A673 (cell line): ENCODE data around the gene OPN3.

Experiments used
- CTCF ChIP-seq: fragments of 300-800, 200-600 bp; sonication (generic); conservative IDR thresholded peaks from 2 replicates; pipeline ENCODE4 v1.5.1; 2017; ENCODE audit warnings: low read depth, mild to moderate bottlenecking, antibody characterized with exemption, low read length, moderate library complexity, mixed read lengths
- EZH2 ChIP-seq: fragments of 200-600 bp; sonication (generic); IDR thresholded peaks from 2 replicates; pipeline ENCODE4 v1.6.1; 2017; ENCODE audit warnings: borderline replicate concordance, low read depth, mild to moderate bottlenecking, mixed read lengths, antibody characterized with exemption, low read length; ENCODE audit not compliant: poor library complexity, severe bottlenecking

DNA sequence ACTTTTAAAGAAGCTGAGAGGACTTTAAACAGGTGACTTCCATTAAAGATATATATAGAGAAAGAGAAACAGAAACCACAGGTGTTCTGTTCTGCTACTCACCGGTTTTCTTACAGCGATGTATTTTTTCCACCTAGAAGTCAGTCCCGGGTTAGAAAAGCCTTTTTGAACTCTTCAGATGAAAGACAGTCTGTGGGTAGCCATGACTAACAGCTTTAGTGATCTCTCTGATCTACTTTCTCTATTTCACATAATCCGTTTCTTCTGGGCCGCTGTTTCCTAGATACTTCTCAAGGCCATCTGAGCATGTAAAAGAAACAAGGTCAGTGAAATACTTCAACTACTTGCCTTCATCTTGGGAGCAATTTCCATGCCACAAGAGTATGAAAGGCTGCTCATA, 37.0 kb upstream of the OPN3 start:
- no peak for TF ChIP-seq CTCF
- no peak for TF ChIP-seq EZH2
